Measurements from ENCODE around the gene CDH15.

GRCh38 chr16:89237733-89238132 is 66.2 kb downstream of the CDH15 start:
- no peak for TF ChIP-seq ZNF473 (tag by site-specific recombination; IDR thresholded peaks at IDR 0.05)
- TF ChIP-seq CTCF (tag by site-specific recombination; IDR thresholded peaks at IDR 0.05): no peak
